Large intestine (tissue), 12 donors: ENCODE measurements around the gene LIFR. TPM values are rescaled to one million over a fixed set of nuclear protein-coding genes. Genes with fewer than 3 reads are reported as not detected.
"Not testable (repeated sequence)": the region's sequence is repeated elsewhere in the genome, so short reads cannot be mapped to it uniquely, and the experiment has no call there.

Experiments used
- DNase-seq, 2 donors: peaks; one replicate each; pipeline versions ENCODE4 v3.0.0 to v3.0.0-alpha.2; 2013
- H3K27ac ChIP-seq: one replicate; pipeline ENCODE4 v1.5.1; 2013; ENCODE audit warnings: low read length
- H3K27me3 ChIP-seq: 2 replicates; pipeline ENCODE4 v1.6.1; 2013; ENCODE audit warnings: low read length; ENCODE audit not compliant: control insufficient read depth, insufficient read depth
- H3K36me3 ChIP-seq: 2 replicates; pipeline ENCODE4 v1.6.1; 2013; ENCODE audit warnings: low read length; ENCODE audit not compliant: control insufficient read depth, insufficient read depth
- H3K4me1 ChIP-seq: one replicate; pipeline ENCODE4 v1.6.1; 2013; ENCODE audit warnings: low read length; ENCODE audit not compliant: control insufficient read depth, insufficient read depth
- H3K4me3 ChIP-seq: one replicate; pipeline ENCODE4 v1.5.1; 2013; ENCODE audit warnings: low read length
- H3K9me3 ChIP-seq: one replicate; pipeline ENCODE4 v1.6.1; 2013; ENCODE audit warnings: mild to moderate bottlenecking, low read depth, low read length, moderate library complexity; ENCODE audit not compliant: control insufficient read depth
- WGBS: methylation state at CpG from one replicate; pipeline ENCODE4 v1.1.5; 2013; ENCODE audit warnings: low lambda C conversion rate; ENCODE audit not compliant: insufficient coverage; 5-methylcytosine and 5-hydroxymethylcytosine counted together
- long read RNA-seq, 11 donors: transcript quantifications; one replicate each; lab custom pipeline, GENCODE V29; 2026
- polyA plus RNA-seq: library from polyadenylated mRNA; unstranded; fragments of 120-200 nt; gene quantifications from one replicate; pipeline ENCODE4 v1.2.1, GENCODE V29; 2013

Gene LIFR
- 23.8 TPM for polyA plus RNA-seq
- long read RNA-seq, donor 1, full-length matches to known transcripts: 2 of 8 reads
- long read RNA-seq, donor 1, partial matches to known transcripts: 6 of 8 reads
- long read RNA-seq, donor 1, other reads (novel, unspliced or antisense): 0 of 8 reads
- long read RNA-seq, donor 2, partial matches to known transcripts: 7 of 7 reads
- long read RNA-seq, donor 2, other reads (novel, unspliced or antisense): 0 of 7 reads
- long read RNA-seq, donor 3, full-length matches to known transcripts: 1 of 1 reads
- long read RNA-seq, donor 3, partial matches to known transcripts: 0 of 1 reads
- long read RNA-seq, donor 3, other reads (novel, unspliced or antisense): 0 of 1 reads
- long read RNA-seq, donor 4: 0 reads
- long read RNA-seq, donor 5, full-length matches to known transcripts: 3 of 3 reads
- long read RNA-seq, donor 5, partial matches to known transcripts: 0 of 3 reads
- long read RNA-seq, donor 5, other reads (novel, unspliced or antisense): 0 of 3 reads
- long read RNA-seq, donor 6, full-length matches to known transcripts: 1 of 1 reads
- long read RNA-seq, donor 6, partial matches to known transcripts: 0 of 1 reads
- long read RNA-seq, donor 6, other reads (novel, unspliced or antisense): 0 of 1 reads
- long read RNA-seq, donor 7, full-length matches to known transcripts: 3 of 3 reads
- long read RNA-seq, donor 7, partial matches to known transcripts: 0 of 3 reads
- long read RNA-seq, donor 7, other reads (novel, unspliced or antisense): 0 of 3 reads
- long read RNA-seq, donor 8, full-length matches to known transcripts: 1 of 6 reads
- long read RNA-seq, donor 8, partial matches to known transcripts: 5 of 6 reads
- long read RNA-seq, donor 8, other reads (novel, unspliced or antisense): 0 of 6 reads
- long read RNA-seq, donor 9, full-length matches to known transcripts: 1 of 1 reads
- long read RNA-seq, donor 9, partial matches to known transcripts: 0 of 1 reads
- long read RNA-seq, donor 9, other reads (novel, unspliced or antisense): 0 of 1 reads
- long read RNA-seq, donor 10, full-length matches to known transcripts: 3 of 3 reads
- long read RNA-seq, donor 10, partial matches to known transcripts: 0 of 3 reads
- long read RNA-seq, donor 10, other reads (novel, unspliced or antisense): 0 of 3 reads
- long read RNA-seq, donor 11: 0 reads

GRCh38 chr5:38556599-38557307, at the start of gene LIFR:
LIFR (minus strand) TSS chr5:38556646; CDS start chr5:38530647, 25,999 bp downstream.
- peak; percentile 66 to 82 for DNase-seq
- Histone ChIP-seq H3K27me3 (peaks cover 17% of the 10 kb centered on the region), H3K27ac (peak within 1 kb of the TSS; percentile 98), H3K4me3 (peak within 1 kb of the TSS; percentile 99), H3K9me3 (peaks cover 5% of the 10 kb centered on the region), H3K4me1 (peaks cover 2% of the 10 kb centered on the region), H3K36me3 (no peaks in the 10 kb centered on the region)
- no CpG with 5 or more reads among the region's 88 CpGs for WGBS

DNA sequence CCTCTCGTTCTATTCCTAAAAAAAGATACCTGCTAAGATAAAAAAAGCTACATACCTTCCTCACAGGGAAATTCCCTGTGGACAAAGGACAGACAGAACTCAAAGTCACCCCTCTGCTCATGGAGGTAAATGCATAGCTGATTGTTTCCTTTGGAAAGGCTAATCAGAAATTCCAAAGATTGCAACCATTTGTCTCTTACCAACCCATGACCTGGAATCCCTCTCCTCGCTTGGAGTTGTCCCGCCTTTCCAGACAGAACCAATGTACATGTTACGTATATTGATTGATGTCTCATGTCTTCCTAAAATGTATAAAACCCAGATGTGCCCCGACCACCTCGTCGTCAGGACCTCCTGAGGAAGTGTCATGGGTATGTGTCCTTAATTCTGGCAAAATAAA, 49.2 kb upstream of the LIFR start:
- H3K36me3 ChIP-seq: no peaks in the 10 kb centered on the region
- DNase-seq: no peak
- H3K4me3 ChIP-seq: no peak overlapping the region
- H3K4me1 ChIP-seq: peaks cover 3% of the 10 kb centered on the region
- no peak overlapping the region for H3K27ac ChIP-seq
- 94% methylated on average over 3 of the region's 7 CpGs for WGBS
- H3K27me3 ChIP-seq: no peaks in the 10 kb centered on the region
- H3K9me3 ChIP-seq: no peaks in the 10 kb centered on the region

- Histone ChIP-seq H3K4me1 (peaks cover under 1% of the 10 kb centered on the region), H3K27ac (no peak overlapping the region), H3K4me3 (no peak overlapping the region), H3K27me3 (no peaks in the 10 kb centered on the region), H3K9me3 (no peaks in the 10 kb centered on the region), H3K36me3 (no peaks in the 10 kb centered on the region)
- no peak for DNase-seq
- no CpG with 5 or more reads among the region's 3 CpGs for WGBS
Measured at GRCh38 chr5:38603691-38604090, 47.2 kb upstream of the LIFR start.

DNA sequence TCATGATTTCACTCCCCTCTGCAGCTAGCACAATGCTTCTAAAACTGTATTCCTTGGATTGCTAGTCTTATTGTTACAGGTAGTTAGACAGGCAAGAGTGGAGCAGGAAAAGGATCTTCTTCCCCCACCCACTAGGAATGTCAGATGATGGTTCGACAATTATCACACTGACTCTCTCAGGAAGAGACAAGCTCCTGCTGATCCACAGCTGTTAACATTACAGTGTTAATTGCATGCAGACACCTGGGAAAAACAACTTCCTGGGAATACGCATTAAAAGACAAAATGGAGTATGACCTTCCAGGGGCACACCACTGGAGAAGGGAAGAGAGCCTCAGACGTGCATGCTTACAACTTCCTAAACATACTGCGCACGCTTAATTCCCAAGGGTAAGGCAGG, 46.2 kb upstream of the LIFR start:
- no CpG with 5 or more reads among the region's 5 CpGs for WGBS
- Histone ChIP-seq H3K4me3 (no peak overlapping the region), H3K4me1 (no peaks in the 10 kb centered on the region), H3K27ac (no peak overlapping the region), H3K36me3 (no peaks in the 10 kb centered on the region), H3K27me3 (no peaks in the 10 kb centered on the region), H3K9me3 (no peaks in the 10 kb centered on the region)
- DNase-seq: no peak

GRCh38 chr5:38601863-38602298, 45.4 kb upstream of the LIFR start:
- H3K4me1 ChIP-seq: no peaks in the 10 kb centered on the region
- H3K27me3 ChIP-seq: no peaks in the 10 kb centered on the region
- no peaks in the 10 kb centered on the region for H3K36me3 ChIP-seq
- DNase-seq: no peak
- H3K4me3 ChIP-seq: no peak overlapping the region
- no peaks in the 10 kb centered on the region for H3K9me3 ChIP-seq
- no peak overlapping the region for H3K27ac ChIP-seq
- WGBS: 92% methylated on average over 4 of the region's 4 CpGs

DNA sequence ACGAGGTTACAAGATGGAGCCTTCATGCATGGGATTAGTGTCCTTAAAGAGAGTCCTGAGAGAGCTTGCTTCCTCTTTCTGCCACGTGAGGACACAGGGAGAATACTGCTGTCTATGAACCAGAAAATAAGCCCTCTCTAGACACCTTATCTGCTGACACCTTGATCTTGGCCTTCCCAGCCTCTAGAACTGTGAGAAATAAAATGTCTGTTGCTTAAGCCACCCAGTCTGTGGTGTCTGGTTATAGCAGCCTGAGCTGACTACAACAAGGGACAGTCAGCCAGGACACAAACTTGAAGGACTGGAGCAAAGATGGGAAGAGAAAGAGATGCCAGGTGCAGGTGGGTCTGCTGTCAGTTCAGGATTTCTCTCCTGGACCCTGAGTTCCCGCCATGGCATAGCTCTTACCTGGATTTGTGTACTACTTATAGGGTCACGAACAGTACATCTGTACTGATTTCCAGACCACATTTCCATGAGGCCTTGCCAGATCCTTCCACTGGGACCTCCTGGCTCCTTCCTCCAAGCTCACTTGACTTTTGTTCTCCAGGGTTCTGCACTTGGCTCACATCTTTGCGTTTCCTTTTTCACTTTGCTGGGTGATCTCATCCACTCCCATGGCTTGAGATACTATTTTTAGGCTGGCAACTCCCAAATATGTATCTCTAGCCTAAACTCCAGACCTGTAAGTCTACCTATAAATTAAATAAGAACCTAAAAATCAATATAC, 44.9 kb upstream of the LIFR start:
- DNase-seq: no peak
- H3K36me3 ChIP-seq: no peaks in the 10 kb centered on the region
- H3K27ac ChIP-seq: no peak overlapping the region
- 100% methylated on average over 1 of the region's 5 CpGs for WGBS
- no peaks in the 10 kb centered on the region for H3K27me3 ChIP-seq
- no peaks in the 10 kb centered on the region for H3K9me3 ChIP-seq
- H3K4me1 ChIP-seq: no peaks in the 10 kb centered on the region
- H3K4me3 ChIP-seq: no peak overlapping the region

DNA sequence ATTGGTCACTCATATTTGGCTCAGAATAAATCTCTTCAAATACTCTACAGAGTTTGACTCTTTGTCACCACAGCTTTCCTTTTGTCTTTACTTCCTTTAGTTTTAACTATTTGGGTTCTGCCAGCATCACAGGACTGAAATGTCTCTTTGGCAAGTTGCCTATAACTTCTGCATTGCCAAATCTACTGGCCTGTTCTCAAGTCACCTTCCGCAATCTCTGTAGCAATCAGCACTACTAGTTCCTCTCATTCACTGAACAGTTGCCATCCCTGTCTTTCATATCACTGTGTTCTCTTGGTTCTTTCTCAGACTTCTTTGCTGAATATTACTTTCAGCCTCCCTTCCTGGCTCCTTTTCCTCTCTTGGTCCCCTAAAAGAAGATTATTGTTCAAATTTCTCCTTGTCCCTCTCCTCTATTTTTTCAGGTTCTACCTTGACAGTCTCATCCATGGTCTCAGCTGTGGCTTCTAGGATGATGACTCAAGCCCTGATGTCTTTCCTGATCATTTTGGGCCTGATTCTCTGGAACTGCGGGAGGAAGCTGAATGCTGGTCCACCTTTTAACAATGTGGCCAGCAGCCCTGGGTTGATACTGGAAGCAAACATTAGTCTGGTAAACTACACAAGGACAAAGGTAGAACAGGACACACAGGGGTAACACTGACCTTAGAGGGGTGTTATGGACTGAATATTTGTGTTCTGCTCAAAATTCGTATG, 44.0 kb upstream of the LIFR start:
- 100% methylated on average over 1 of the region's 3 CpGs for WGBS
- Histone ChIP-seq H3K9me3 (no peaks in the 10 kb centered on the region), H3K27me3 (no peaks in the 10 kb centered on the region), H3K4me3 (no peak overlapping the region), H3K4me1 (no peaks in the 10 kb centered on the region), H3K36me3 (no peaks in the 10 kb centered on the region), H3K27ac (no peak overlapping the region)
- DNase-seq: no peak

DNA sequence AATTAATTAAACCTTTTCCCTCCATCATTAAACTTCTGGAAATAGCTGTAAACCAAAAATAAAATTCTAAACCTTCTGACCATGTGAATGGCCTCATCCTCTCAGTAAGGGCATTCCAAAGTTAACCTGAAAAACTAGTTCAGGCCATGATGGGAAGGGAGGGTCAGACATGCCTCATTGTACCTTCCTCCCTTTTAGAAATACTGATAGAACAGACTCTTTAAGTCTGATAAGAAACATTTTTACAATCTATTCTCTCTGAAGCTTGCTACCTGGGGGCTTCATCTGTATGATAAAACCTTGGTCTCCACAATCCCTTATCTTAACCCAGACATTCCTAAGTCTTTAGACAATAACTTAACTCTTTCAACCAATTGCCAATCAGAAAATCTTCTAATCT, 43.3 kb upstream of the LIFR start:
- H3K36me3 ChIP-seq, H3K9me3 ChIP-seq, H3K4me3 ChIP-seq, H3K27me3 ChIP-seq, H3K27ac ChIP-seq, H3K4me1 ChIP-seq, DNase-seq: not testable (repeated sequence)

- no peak overlapping the region for H3K4me3 ChIP-seq
- no peaks in the 10 kb centered on the region for H3K4me1 ChIP-seq
- H3K27ac ChIP-seq: no peak overlapping the region
- no peaks in the 10 kb centered on the region for H3K9me3 ChIP-seq
- WGBS: no CpG with 5 or more reads among the region's 2 CpGs
- peaks cover 3% of the 10 kb centered on the region for H3K27me3 ChIP-seq
- no peak for DNase-seq
- H3K36me3 ChIP-seq: no peaks in the 10 kb centered on the region
Measured at GRCh38 chr5:38598994-38599617, 42.7 kb upstream of the LIFR start.
